Left ventricle myocardium inferior (tissue), 1 donor: ENCODE results near the gene UBR3. TPM values are rescaled to one million over a fixed set of nuclear protein-coding genes. Genes with fewer than 3 reads are reported as not detected.
"Not testable (repeated sequence)": the region's sequence is repeated elsewhere in the genome, so short reads cannot be mapped to it uniquely, and the experiment has no call there.

Experiments used
- DNase-seq: peaks from one replicate; pipeline ENCODE4 v3.0.0-alpha.2; 2020
- H3K27ac ChIP-seq: fragments of 200-600 bp; replicated peaks from 2 replicates; pipeline ENCODE4 v1.8.0; 2021
- H3K27me3 ChIP-seq: fragments of 200-600 bp; 2 replicates; pipeline ENCODE4 v1.8.0; 2021; ENCODE audit warnings: low read depth
- H3K36me3 ChIP-seq: fragments of 200-600 bp; 2 replicates; pipeline ENCODE4 v1.8.0; 2021
- H3K4me1 ChIP-seq: fragments of 200-600 bp; 2 replicates; pipeline ENCODE4 v1.8.0; 2021
- H3K4me3 ChIP-seq: fragments of 200-600 bp; 2 replicates; pipeline ENCODE4 v1.8.0; 2021; ENCODE audit warnings: mild to moderate bottlenecking, moderate library complexity
- H3K9me3 ChIP-seq: fragments of 200-600 bp; replicated peaks from 2 replicates; pipeline ENCODE4 v1.8.0; 2021
- intact Hi-C: fragments of 100-400 bp; cut with micrococcal nuclease; formaldehyde crosslinking; loops from one replicate; pipeline ENCODE4 v1.11.0; 2022
- total RNA-seq: library from RNA; stranded (reverse); fragmentation: NEBNext Ultra II Directional; extraction: Animal tissue kit (Norgen Biotek cat#: 25700); gene quantifications from one replicate; pipeline ENCODE4 v1.2.1, GENCODE V29; 2021
- TF ChIP-seq, protein P1 (sequence below): fragments of 200-600 bp; IDR thresholded peaks from 2 replicates; pipeline ENCODE4 v1.8.0; 2021; ENCODE audit warnings: antibody characterized with exemption, mild to moderate bottlenecking, borderline replicate concordance
- donor health status: DM: no; HTN: yes; CAD: no; lungs with severe emphysema.

UBR3 gene
- total RNA-seq, 1 donor from 2014 or later: 99.5 TPM

DNA sequence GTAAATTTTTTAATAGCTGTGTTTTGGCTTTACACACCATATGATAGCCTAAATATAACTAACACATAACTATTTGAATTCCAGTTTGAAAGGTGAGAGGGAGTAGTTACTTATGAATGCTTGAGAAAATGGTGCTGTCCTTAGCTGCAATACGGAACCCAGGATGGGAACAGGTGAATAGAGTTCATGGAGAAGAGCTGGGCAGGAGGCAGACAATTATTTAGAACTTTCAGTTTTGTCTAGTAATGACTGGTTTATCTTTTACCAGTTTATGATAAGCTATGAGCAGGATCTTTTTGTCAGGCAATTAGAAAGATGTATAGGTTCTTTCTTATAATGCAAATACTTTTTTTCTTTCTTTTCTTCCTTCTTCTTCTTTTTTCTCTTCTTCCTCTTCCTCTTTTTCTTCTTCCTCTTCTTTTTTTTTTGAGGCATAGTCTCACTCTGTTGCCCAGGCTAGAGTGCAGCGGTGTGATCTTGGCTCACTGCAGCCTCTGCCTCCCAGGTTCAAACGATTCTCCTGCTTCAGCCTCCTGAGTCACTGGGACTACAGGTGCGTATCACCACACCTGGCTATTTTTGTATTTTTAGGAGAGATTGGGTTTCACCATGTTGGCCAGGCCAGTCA, 25.9 kb downstream of the UBR3 start:
- TF ChIP-seq, protein P1, sequence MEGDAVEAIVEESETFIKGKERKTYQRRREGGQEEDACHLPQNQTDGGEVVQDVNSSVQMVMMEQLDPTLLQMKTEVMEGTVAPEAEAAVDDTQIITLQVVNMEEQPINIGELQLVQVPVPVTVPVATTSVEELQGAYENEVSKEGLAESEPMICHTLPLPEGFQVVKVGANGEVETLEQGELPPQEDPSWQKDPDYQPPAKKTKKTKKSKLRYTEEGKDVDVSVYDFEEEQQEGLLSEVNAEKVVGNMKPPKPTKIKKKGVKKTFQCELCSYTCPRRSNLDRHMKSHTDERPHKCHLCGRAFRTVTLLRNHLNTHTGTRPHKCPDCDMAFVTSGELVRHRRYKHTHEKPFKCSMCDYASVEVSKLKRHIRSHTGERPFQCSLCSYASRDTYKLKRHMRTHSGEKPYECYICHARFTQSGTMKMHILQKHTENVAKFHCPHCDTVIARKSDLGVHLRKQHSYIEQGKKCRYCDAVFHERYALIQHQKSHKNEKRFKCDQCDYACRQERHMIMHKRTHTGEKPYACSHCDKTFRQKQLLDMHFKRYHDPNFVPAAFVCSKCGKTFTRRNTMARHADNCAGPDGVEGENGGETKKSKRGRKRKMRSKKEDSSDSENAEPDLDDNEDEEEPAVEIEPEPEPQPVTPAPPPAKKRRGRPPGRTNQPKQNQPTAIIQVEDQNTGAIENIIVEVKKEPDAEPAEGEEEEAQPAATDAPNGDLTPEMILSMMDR: no peak
- H3K4me3 ChIP-seq: no peak overlapping the region
- H3K4me1 ChIP-seq: peaks cover 53% of the 10 kb centered on the region
- intact Hi-C loops: no loop called here
- no peak overlapping the region for H3K27ac ChIP-seq
- H3K36me3 ChIP-seq: no peaks in the 10 kb centered on the region
- no peaks in the 10 kb centered on the region for H3K9me3 ChIP-seq
- no peak for DNase-seq
- no peaks in the 10 kb centered on the region for H3K27me3 ChIP-seq

DNA sequence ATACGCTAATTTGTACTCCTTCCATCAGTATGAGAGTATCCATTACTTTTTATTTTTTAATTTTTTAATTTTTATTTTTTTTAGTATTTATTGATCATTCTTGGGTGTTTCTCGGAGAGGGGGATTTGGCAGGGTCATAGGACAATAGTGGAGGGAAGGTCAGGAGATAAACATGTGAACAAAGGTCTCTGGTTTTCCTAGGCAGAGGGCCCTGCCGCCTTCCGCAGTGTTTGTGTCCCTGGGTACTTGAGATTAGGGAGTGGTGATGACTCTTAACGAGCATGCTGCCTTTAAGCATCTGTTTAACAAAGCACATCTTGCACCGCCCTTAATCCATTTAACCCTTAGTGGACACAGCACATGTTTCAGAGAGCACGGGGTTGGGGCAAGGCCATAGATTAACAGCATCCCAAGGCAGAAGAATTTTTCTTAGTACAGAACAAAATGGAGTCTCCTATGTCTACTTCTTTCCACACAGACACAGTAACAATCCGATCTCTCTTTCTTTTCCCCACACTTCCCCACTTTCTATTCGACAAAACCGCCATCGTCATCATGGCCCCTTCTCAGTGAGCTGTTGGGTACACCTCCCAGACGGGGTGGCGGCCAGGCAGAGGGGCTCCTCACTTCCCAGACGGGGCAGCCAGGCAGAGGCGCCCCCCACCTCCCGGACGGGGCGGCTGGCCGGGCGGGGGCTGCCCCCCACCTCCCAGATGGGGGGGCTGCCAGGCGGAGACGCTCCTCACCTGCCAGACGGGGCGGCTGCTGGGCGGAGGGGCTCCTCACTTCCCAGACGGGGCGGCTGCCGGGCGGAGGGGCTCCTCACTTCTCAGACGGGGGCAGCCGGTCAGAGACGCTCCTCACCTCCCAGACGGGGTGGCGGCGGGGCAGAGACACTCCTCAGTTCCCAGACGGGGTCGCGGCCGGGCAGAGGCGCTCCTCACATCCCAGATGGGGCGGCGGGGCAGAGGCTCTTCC, 28.3 kb downstream of the UBR3 start:
- H3K4me3 ChIP-seq, H3K27me3 ChIP-seq, intact Hi-C loops, H3K36me3 ChIP-seq, DNase-seq, H3K9me3 ChIP-seq: not testable (repeated sequence)
- Histone ChIP-seq H3K27ac (peak overlapping the region; percentile 36), H3K4me1 (peaks cover 38% of the 10 kb centered on the region)

DNA sequence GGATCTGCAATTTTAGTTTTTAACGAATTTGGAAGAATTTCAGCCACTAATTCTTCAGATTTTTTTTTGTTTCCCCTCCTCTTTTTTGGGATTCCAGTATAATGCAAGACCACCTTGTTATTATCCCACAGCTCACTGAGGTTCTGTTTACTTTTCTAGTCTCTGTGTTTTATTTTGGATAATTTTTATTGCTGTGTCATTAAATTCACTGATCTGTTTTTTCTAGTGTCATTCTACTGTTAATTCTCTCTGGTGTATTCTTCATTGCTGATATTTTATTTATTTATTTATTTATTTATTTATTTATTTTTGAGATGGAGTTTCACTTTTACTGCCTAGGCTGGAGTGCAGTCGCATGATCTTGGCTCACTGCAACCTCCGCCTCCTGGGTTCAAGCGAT, 32.2 kb downstream of the UBR3 start:
- Histone ChIP-seq H3K4me3 (no peak overlapping the region), H3K4me1 (peaks cover 39% of the 10 kb centered on the region), H3K27ac (no peak overlapping the region), H3K27me3 (no peaks in the 10 kb centered on the region), H3K9me3 (no peaks in the 10 kb centered on the region), H3K36me3 (no peaks in the 10 kb centered on the region)
- intact Hi-C loops: no loop called here
- DNase-seq: no peak
- TF ChIP-seq, protein P1: no peak

DNA sequence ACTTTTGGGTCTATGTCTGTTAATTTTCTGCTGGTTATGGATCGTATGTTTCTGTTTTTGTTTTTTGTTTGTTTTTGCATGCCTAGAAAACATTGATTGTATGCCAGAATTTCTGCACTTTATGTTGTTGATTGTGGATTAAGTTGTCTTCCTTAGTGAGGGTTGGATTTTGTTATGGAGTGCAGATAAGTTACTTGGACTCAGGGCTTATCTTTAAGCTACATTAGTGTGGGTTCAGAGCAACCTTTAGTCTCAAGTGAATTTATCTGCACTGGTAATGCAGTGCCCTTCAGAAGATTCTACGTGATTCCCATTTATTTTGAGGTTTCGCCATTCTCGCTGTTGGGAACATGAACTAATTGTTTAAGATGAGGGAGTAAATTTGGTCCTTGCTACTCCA, 32.9 kb downstream of the UBR3 start:
- TF ChIP-seq, protein P1: no peak
- peaks cover 39% of the 10 kb centered on the region for H3K4me1 ChIP-seq
- no peak overlapping the region for H3K27ac ChIP-seq
- H3K9me3 ChIP-seq: no peaks in the 10 kb centered on the region
- no peak for DNase-seq
- no peaks in the 10 kb centered on the region for H3K36me3 ChIP-seq
- no peaks in the 10 kb centered on the region for H3K27me3 ChIP-seq
- no peak overlapping the region for H3K4me3 ChIP-seq
- intact Hi-C loops: no loop called here

DNA sequence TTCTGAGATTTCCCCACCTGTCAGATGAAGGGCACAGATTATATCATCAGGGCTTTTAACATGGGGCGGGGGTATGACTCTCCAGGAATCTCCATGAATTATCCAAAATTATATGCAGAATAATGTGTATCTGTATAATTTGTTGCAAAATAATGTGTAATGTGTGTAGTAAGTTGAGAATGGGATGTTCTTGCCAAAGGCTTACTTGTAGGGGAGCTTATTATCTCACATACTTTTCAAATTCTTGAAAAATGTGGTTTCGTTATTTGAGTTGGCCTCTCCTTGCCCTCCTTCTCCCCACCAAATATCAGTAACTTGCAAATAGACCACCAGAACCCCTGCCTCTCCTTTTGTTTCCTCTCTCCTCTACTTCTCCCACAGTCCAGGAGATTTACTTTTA, 35.6 kb downstream of the UBR3 start:
- no peak overlapping the region for H3K4me3 ChIP-seq
- intact Hi-C loops: no loop called here
- no peaks in the 10 kb centered on the region for H3K27me3 ChIP-seq
- no peak for DNase-seq
- no peaks in the 10 kb centered on the region for H3K36me3 ChIP-seq
- H3K27ac ChIP-seq: no peak overlapping the region
- H3K9me3 ChIP-seq: no peaks in the 10 kb centered on the region
- peaks cover 49% of the 10 kb centered on the region for H3K4me1 ChIP-seq
- TF ChIP-seq, protein P1: no peak

DNA sequence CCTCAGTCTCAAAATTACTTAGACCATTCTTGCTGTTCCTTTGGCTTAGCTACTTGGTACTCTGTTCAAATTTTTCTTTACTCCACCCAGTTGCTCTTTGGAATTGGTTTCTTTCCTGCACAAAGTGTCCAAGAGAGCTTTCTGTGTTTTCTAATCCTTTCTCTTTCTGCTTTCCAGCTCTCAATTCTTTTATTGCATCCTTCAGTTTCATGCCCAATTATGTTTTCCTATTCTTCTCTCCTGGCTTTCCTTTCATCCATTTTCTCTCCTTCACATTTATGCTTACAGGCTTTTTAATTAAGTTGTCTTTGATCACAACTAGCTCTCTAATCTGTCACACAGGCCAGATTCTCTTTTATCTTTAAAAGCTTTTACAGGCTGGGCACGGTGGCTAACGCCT, 38.2 kb downstream of the UBR3 start:
- Histone ChIP-seq H3K9me3 (no peaks in the 10 kb centered on the region), H3K36me3 (no peaks in the 10 kb centered on the region), H3K4me1 (peaks cover 55% of the 10 kb centered on the region), H3K27ac (no peak overlapping the region), H3K27me3 (no peaks in the 10 kb centered on the region), H3K4me3 (no peak overlapping the region)
- no peak for DNase-seq
- intact Hi-C loops: no loop called here
- TF ChIP-seq, protein P1: no peak

DNA sequence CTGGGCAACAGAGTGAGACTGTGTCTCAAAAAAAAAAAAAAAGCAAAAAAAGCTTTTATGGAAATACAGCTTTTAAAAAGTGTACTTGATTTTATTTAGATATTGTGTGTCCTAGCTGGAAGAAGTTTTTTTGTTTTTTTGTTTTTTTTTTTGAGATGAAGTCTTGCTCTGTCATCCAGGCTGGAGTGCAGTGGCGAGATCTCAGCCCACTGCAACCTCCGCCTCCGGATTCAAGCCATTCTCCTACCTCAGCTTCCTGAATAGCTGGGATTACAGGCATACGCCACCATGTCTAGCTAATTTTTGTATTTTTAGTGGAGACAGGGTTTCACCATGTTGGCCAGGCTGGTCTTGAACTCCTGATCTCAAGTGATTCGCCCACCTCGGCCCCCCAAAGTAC, 39.0 kb downstream of the UBR3 start:
- intact Hi-C loops, H3K27ac ChIP-seq, H3K36me3 ChIP-seq, DNase-seq, H3K9me3 ChIP-seq, H3K4me3 ChIP-seq, H3K27me3 ChIP-seq: not testable (repeated sequence)
- H3K4me1 ChIP-seq: peaks cover 53% of the 10 kb centered on the region
